ENCODE results near the gene STXBP6.

DNA sequence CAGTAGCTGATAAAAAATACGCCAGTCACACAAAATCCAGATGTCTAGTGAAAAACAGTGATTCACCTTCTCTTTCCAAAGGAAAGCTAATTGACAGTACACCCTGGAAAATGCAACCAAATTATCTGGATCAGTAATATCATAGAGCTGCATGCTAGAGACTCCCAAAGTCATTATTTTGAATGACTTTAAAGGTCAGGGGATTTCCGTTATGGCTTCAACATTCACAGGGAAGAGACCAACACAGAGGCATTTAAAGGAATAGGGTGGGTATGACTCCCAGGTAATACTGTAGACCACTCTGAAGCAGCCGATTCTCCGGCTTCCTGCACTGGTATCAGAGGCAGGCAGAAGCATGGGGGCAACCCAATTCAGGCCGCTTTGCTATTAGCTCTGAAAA, 190.4 kb downstream of the STXBP6 start:
- TF ChIP-seq FOXM1 (IDR thresholded peaks at IDR 0.05; ENCODE audit: borderline replicate concordance, low read depth) (no peak), RAD21 (IDR thresholded peaks at IDR 0.05; ENCODE audit: low read depth) (no peak), CEBPB (IDR thresholded peaks at IDR 0.05) (no peak), ZBTB7A (IDR thresholded peaks at IDR 0.05; ENCODE audit: low read depth) (no peak), EP300 (IDR thresholded peaks at IDR 0.05; ENCODE audit: borderline replicate concordance) (no peak), YY1 (IDR thresholded peaks at IDR 0.05; ENCODE audit: low read depth) (no peak), CREB1 (IDR thresholded peaks at IDR 0.05; ENCODE audit: low read depth) (no peak), TAF1 (IDR thresholded peaks at IDR 0.05; ENCODE audit: low read depth) (no peak), EGR1 (IDR thresholded peaks at IDR 0.05) (no peak)
- TF ChIP-seq, protein P1, sequence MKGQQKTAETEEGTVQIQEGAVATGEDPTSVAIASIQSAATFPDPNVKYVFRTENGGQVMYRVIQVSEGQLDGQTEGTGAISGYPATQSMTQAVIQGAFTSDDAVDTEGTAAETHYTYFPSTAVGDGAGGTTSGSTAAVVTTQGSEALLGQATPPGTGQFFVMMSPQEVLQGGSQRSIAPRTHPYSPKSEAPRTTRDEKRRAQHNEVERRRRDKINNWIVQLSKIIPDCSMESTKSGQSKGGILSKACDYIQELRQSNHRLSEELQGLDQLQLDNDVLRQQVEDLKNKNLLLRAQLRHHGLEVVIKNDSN (IDR thresholded peaks at IDR 0.05), result no peak
- TF ChIP-seq, protein P2, sequence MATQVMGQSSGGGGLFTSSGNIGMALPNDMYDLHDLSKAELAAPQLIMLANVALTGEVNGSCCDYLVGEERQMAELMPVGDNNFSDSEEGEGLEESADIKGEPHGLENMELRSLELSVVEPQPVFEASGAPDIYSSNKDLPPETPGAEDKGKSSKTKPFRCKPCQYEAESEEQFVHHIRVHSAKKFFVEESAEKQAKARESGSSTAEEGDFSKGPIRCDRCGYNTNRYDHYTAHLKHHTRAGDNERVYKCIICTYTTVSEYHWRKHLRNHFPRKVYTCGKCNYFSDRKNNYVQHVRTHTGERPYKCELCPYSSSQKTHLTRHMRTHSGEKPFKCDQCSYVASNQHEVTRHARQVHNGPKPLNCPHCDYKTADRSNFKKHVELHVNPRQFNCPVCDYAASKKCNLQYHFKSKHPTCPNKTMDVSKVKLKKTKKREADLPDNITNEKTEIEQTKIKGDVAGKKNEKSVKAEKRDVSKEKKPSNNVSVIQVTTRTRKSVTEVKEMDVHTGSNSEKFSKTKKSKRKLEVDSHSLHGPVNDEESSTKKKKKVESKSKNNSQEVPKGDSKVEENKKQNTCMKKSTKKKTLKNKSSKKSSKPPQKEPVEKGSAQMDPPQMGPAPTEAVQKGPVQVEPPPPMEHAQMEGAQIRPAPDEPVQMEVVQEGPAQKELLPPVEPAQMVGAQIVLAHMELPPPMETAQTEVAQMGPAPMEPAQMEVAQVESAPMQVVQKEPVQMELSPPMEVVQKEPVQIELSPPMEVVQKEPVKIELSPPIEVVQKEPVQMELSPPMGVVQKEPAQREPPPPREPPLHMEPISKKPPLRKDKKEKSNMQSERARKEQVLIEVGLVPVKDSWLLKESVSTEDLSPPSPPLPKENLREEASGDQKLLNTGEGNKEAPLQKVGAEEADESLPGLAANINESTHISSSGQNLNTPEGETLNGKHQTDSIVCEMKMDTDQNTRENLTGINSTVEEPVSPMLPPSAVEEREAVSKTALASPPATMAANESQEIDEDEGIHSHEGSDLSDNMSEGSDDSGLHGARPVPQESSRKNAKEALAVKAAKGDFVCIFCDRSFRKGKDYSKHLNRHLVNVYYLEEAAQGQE (IDR thresholded peaks at IDR 0.05; ENCODE audit: low read depth), result no peak
- TF ChIP-seq, protein P3, sequence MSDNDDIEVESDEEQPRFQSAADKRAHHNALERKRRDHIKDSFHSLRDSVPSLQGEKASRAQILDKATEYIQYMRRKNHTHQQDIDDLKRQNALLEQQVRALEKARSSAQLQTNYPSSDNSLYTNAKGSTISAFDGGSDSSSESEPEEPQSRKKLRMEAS (IDR thresholded peaks at IDR 0.05), result no peak

Data from Ishikawa (cell line).